HT-29 (cell line): ENCODE measurements around the gene FSTL3. TPM values are rescaled to one million over a fixed set of nuclear protein-coding genes. Genes with fewer than 3 reads are reported as not detected.
A peak's percentile ranks its signal among the peaks of the same experiment; 100 is the strongest.

Experiments used
- DNase-seq: peaks from one replicate; pipeline ENCODE4 v3.0.0-alpha.2; 2015; ENCODE audit warnings: low spot score
- total RNA-seq: library from RNA; depleted of rRNA; stranded (reverse); fragments of >200 nt; shearing (Covaris generic); gene quantifications from 2 replicates; pipeline ENCODE4 v1.2.3, GENCODE V29; 2014

The FSTL3 gene
- total RNA-seq, 1 experiment from 2014 or later = 8.9 TPM

GRCh38 chr19:645912-646778 is 30.0 kb upstream of the FSTL3 start:
- DNase-seq = no peak

GRCh38 chr19:646779-647565 is 29.2 kb upstream of the FSTL3 start:
- DNase-seq = no peak

GRCh38 chr19:647566-648284 is 28.5 kb upstream of the FSTL3 start:
- no peak for DNase-seq

GRCh38 chr19:648305-648704 is 27.9 kb upstream of the FSTL3 start:
- DNase-seq = no peak

GRCh38 chr19:648904-649801 is 27.0 kb upstream of the FSTL3 start:
- no peak for DNase-seq

GRCh38 chr19:650121-650520 is 26.1 kb upstream of the FSTL3 start:
- no peak for DNase-seq

GRCh38 chr19:651114-651818 is 24.9 kb upstream of the FSTL3 start:
- no peak for DNase-seq

- no peak for DNase-seq
Measured at GRCh38 chr19:651991-652390, 24.2 kb upstream of the FSTL3 start.

- DNase-seq = no peak
Measured at GRCh38 chr19:652467-653389, 23.5 kb upstream of the FSTL3 start.

- DNase-seq = no peak
Measured at GRCh38 chr19:653425-653824, 22.8 kb upstream of the FSTL3 start.

GRCh38 chr19:655691-656090 is 20.5 kb upstream of the FSTL3 start:
- DNase-seq = no peak

- no peak for DNase-seq
Measured at GRCh38 chr19:656751-657559, 19.2 kb upstream of the FSTL3 start.

- DNase-seq = no peak
Measured at GRCh38 chr19:657611-658010, 18.6 kb upstream of the FSTL3 start.

GRCh38 chr19:658059-658839 is 17.9 kb upstream of the FSTL3 start:
- no peak for DNase-seq

- peak; percentile 47 for DNase-seq
Measured at GRCh38 chr19:658916-659839, 17.0 kb upstream of the FSTL3 start.

GRCh38 chr19:660793-661426 is 15.3 kb upstream of the FSTL3 start:
- peak; percentile 13 for DNase-seq
